GM19238 (cell line): ENCODE measurements around the gene MYORG.

Experiments
- DNase-seq: peaks from one replicate; pipeline ENCODE4 v3.0.0; 2011; ENCODE audit warnings: low spot score; ENCODE audit not compliant: insufficient read length

The MYORG gene

DNA sequence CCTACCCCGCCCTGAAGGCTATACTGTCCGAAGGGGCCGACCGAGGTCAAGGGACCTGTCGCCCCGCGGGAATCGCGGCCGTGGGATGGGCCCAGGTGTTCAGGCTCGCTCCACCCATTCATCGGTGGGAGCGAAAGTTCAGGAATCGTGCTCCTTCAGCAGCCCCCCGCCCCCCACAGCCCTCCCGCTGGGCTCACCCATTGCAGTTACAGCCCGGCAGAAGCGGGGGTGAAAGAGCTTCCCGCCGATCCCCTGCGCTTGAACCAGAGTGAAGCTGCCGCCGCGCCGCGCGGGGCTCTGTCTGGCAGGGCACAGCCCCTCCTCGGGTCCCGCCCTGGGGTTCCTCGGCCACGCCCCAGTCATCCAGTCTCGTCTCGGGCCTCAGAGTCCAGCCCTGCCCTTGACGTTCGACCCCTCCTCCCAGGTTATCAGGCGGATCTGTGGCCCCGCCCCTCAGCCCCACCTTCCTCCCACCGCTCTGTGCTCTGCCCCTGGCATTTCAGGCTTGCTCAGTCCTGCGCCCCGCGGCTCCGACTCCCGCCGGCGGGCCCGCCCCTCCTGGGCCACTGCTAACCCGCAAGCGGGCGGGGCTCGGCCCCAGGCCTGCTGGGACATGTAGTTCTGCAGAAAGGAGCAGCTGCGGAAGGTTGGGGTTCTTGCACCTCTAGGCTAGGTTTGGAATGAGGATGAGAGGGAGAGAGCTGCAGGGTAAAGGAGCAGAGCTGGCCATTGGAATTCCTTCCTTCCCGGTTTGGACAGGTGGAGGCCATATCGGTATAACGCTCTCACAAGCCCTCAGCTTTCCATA is at the start of gene MYORG:
TSS of gene MYORG (minus strand) at position 303 of the 808 bp plus-strand sequence. CDS start 3,955 bp downstream, outside the sequence.
- peak; percentile 96 for DNase-seq

DNA sequence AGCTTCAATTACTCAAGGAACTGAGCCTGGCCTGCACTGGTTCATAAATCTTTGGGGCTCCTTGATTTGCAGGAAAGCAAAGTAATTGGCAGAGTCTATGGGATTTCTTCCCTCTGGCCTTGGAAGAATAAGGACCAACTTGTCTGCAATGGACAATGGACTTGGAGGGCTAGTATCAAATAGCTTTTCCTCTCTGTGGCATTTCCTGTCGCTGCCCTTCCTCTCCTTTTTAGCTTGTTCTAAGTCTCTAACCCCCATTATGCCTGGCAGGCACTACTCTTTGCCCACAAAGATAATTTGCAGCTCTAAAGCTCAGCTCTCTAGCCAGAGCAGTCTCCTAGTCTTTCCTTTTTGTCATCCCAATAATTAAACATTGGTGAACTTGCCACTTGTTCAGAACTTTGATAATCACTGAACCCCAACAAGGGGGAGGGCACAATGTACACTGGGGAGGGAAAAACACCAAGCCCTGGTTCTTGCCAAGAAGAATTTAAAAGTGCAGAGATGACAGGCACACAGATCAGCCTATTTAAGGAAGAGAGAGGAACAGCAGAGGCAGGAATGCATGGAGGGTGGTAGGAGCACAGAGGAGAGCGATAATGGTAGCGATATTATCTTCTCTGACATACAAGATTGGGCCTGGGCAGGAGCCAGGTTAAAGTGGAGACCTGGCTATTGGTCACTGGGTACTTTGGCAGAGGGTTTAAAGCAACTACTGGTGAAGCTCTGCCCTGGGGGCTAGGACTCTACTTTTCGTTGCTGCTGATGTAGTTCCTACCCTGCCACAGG is 43.2 kb upstream of the MYORG start:
- no peak for DNase-seq

DNA sequence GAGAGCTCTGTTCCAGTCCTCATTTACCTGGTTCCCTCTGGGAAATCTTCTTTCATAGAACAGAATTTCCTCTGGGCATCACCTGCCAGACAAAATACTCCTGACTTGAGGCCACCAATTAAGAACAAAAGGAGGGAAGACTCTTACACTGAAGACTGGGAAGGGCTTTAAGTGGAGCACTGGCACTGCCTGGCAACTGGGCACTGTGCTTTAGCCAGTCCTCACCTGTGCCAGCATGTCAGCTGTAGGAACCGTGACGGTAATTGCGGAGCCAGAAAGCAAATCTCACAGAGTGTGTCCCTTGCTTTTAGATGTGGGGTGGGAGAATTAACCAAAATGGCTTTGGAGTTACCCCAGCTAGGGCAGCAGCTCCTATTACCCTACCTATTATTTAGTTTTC is 41.0 kb upstream of the MYORG start:
- DNase-seq = no peak

DNA sequence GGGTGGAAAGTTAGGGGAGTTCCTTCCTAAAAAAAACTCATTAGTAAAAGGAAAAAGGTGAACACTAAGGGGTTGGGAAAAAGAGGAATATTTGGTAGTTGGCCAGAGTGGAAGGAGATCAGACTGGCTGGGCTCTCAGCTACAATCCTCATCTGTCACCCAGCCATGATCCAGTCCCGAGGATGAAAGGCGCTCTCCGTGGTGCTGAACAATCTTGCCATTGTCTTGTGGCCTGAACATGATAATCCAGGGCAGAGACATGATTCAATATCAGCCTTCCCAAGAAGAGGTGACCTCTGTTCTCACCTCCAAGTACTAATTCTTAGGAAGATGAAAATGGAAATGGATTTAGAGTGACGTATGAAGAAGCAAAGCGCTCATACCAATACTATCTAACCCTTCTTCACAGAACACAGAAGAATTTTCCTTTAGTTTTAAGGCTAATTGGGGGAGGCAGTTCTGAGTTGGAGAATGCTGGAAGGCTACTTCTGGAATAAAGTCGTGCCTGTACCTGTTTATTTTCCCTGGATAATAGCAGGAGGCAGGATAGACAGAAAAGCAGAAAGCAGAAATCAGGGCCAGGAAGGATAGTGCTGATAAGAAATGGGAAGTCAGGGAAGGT is 36.6 kb upstream of the MYORG start:
- DNase-seq = peak; percentile 23

DNA sequence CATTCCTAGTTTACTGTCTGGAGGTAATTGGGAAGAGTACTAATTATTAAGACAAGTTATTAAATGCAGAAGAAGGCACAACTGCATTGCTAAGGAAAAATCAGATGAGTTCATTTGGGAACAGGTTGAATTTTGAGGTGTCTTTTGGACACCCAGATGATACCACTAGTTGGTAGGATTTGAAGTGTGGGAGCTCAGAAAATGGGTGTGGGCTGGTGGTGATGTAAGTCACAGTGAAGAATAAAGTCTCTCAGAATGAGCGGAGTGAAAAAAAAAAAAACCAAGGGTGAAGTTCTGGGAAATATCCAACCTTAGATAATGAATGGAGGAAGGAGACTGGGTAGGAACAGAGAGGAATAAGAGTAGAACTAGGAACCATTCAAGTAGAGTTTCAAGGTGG is 35.6 kb upstream of the MYORG start:
- DNase-seq = no peak

DNA sequence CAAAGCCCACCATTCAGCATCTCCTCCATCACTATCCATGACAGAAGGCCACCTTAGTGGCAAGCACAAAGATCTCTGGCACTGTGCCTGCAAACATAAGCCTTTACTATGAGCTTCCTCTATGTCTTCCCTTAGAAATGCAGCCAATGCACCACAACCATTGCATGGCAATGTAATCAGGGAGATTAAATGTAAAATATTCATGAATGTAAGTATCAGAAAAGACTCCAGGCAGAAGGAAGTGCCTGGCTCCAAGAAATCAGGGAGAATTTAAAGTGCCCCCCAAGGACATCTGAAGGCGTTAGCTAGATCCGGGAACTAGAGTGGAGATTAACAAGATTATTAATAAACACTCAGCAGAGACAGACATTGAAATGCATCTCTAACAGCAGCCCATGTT is 32.5 kb upstream of the MYORG start:
- no peak for DNase-seq

DNA sequence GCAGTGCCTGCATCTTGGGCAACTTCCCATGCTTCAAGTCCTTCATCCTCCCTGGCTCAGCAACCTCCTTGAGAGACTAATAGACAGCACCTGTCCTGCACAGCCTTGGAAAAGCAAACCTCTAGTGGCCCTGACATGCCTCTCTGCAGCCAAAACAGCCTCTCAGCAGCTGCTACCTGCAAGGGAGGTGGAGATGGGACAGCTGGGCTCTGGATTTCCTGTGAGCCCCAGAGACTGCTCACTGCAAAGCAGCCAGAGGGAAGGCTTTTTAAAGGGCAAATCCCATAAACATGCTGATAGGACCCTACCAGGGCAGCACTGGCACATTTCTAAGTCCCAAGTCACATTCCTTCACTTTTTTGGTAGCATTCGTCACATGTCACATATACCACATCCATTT is 31.5 kb upstream of the MYORG start:
- DNase-seq = no peak

DNA sequence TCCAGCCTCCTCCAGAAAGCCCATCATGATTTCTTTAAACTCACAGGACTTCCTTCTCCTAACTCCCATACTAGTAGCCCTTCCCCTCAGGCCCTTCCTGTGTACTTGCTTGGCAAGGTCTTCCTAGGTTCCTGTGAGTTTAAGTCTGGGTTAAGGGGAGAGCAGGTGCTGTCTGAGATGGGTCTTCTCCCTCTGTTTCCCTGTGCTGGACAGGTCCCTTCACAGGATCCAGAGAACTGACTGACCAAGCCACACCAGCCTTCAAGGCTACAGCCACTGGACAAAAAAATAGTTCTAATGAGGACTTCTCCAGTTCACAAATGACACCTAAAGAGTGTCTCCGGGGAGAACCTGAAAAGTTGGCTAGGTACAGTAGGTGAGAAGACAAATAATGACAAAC is 29.5 kb upstream of the MYORG start:
- no peak for DNase-seq

DNA sequence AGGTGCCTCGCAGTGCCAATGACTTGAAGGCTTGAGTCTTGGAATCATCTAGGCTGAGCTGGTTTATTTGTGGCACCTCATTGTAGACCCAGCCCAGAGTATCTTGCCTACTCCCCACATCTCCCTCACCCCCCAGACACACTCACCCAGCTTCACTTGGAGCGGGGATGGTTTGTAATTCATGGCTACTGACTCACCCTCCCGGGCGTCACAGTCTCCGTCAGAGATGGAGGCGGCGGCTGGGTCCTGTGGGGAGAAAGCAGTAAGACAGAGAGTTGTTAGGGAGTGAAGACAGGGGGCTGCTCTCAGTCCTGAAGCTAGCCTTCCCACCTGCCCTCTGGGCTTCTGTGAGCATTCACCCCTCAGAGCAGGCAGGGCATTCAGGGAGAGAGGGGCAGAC is 29.0 kb upstream of the MYORG start:
- no peak for DNase-seq

DNA sequence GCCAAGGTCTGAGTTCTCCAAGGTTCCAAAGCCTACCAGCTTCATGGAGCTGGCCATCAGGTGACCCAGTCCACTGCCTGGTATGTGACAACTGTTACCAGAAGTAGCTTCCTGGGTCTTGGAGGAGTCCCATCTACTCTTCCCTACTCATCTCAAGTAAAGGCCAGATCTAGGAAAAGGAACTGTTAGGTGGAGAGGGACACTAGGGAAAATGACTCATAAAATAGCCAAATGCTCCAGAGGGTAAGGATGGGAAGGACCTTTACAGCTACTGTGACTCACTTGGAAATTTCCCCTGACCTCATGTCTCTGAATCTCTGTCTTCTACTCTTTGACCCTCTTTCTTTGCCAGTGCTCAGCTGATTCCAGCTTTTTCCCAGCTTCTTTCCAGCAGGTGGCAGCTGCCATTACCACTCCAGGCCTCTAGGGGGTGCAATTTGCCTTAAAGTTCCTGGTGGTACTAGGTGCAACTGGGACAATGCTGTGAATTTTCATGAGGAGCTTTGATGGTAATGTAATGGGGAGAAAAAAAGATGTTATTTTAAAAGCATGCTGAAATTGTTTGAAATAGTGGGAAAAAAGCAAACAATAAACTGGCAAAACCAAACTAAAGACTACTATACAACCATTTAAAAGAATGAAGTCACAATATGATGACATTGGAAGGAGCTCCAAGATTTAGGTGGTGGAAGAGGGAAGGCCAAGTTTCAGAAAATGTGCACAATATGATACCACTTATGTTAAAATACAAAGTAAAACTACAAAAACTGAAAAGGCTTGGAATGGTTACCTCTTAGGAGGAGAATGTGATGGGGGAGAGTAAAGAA is 27.1 kb upstream of the MYORG start:
- DNase-seq = peak; percentile 27

DNA sequence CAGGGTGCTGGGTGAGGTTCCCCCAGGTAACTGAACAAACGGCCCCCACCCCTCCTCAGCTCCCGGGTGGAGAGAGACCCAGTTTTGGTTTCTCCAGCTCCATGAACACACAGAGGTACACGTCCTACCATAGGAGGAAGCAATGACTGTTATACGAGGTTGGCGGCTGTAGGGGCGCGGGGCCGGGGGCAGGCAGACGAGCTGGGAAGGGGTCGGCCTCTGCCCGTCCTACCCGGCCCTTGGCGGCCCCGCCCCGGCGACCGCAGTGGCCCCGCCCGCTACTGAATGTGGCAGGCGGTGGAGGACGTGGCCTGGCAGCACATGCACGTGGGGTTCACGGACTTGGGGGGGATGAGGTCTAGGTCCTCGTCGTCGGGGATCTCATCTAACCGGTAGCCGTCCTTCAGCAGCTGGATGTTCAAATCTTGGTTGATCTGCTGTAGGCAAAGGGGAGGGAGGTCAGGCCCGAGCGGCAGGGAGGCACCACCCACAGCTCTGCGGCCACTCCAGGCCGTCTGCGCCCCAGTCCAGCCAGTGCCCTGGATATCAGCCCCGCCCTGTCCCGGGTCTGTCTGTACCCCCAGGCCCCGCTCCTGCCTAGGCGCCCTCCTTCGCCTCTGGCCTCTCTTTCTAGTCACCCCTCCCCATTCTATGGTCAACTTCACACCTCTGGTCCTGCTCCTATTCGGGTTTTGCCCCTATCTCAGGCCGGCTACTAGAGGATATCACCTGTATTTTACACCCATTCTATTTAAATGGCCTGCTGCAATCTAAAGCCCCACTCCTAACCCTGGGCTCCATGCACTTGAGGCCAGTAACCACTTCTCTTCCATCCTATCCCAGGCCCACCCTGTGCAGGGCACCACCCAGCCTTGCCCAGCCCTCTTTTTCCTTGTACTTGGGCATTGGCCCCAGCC is 24.2 kb upstream of the MYORG start:
- DNase-seq = no peak

DNA sequence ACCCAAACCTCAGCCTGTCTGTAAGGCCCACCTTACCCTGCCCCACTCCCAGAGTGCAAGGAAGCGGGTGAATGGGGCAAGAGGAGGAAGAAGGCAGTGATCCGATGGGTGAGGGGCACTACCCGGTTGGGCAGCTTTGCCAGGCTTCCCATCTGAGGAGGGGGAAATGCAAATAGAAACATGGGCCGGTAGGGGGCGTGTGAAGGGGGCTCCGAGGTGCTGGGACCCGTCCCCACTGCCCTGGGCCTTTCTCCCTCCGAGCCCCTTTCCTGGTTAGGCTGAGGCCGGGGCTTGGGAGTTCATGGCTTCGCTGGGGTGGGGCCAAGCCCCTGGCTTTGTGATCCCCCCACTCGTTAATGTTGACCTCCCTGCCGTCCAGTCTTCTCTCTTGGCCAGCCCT is 23.6 kb upstream of the MYORG start:
- no peak for DNase-seq

DNA sequence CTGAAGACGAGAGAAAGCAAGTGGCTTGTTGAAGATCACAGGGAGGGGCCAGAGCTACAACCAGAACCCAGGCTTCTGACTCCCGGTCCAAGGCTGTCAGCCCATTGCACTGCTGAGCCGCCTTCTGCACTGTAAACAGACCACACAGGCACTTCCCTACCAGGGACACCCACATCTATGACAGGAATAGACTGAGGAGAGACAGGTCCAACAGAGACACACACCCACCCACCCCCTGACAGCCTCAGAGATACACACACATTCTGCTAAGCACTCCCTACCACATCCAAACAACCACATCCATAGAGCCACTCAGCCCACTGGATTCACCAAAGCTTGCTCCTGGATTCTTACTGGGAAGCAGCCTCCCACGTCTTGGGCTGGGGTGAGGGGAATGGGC is 23.0 kb upstream of the MYORG start:
- no peak for DNase-seq

DNA sequence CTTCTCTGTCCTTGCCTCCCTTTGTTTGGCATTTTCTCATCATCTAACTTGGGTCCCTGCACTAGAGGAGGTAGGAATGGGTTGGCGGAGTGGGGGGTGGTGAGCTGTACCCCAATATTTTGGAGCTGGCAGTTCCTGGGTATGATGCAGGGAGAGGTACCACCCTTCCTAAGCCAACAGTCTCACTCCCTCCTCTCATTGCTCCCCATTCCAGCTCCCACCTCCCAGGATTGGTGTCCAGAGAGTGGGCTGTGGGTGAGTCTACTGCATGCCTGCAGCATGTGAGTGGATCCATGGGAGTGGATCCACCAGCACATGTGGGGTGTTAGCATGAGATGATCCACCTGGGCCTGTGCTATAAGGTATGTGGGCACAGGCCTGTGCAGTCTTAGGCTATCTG is 22.2 kb upstream of the MYORG start:
- DNase-seq = no peak

DNA sequence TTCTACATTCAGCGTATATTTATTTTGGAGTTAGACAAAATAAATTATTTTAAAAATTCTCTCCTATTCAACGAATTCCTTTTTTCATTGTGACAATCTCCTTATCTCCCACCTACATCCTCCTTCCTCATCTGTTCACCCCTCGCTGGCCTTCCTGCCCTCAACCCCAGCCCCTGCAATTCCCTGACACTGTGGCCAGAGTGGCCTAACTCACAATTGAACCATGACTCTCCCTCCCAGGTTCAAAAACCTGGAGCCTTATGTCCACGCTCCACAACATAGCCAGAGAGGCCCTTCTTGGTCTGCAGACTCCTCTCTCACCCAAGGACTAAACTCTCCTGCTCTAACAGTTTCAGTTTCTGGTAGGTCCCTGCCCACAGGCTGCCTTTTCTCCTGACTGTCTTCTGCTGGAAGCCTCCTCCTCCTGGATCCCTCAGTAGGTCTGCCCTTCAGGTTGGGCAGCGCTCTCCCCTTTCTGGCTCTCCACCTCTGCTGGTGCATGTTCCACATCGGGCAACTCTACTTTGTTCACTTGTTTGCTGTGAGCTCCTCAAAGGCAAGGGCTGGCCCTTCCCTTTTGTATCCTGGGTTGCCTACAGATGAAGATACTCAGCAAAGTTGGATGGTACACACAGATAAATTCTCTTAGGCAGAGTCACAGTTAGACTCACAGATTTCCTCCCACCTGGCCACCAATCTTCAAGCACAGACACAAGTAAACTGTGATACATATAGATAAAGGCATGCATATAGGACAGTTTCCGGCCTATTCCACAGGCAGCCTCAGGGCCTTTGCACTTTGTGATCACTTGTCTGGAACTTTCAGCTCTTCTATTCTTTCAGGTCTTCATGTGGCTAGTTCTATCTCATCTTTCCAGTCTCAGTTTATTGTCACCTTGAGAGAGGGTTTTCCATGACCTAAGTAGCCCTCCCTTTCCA is 19.8 kb upstream of the MYORG start:
- DNase-seq = no peak

DNA sequence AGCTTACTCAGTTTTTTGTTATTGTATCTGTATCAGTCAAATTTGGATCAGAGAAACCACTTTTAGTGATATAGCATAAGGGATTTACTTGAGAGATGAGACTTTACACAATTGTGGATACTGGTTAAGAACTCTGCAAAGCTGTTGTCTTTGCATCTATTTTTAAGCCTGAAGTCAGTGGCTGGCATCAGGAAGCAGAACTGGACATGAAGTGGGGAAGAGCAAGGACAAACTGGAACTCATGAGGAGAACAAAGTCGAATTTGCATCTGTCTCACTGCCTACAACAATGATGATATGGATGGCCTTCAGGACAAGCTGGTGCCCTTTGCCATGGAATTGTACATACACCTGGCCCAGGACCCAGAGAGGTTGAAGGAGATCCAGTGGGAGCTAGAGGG is 15.8 kb upstream of the MYORG start:
- DNase-seq = no peak

DNA sequence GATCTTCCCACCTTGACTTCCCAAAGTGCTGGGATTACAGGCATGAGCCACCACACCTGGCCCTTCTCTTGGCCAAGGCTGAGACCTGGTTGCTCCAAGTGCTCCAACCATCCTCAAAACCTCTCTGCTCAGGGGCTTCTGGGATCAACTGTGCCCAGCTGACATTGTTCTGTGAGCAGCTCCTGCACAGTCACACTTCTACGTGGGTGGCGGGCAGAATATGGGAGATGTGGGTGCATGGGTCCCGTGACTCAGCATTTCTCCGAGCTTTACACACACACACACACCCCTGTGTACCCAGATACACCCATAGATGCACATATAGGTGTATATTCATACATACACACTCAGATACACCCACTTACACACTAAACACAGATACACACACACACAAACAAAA is 10.5 kb upstream of the MYORG start:
- DNase-seq = no peak

DNA sequence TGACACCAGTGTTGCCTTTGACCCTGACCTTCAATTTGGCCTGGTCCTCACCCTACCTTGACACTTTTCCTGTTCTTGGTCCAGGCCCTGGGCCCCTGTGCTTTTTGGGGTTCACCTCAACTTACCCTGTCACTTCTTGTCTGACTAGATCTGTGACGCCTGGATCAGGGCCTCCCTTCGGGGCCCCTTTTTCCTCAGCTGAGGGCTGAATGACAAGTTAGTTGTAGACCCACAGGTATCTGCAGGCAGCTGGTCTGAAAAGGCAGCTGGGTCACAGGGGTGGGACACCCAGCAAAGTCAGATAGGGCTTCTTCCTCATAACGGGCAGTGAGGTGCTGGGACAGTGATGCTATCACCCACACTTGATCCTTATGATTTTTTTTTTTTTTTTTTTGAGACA is 10.0 kb upstream of the MYORG start:
- no peak for DNase-seq

DNA sequence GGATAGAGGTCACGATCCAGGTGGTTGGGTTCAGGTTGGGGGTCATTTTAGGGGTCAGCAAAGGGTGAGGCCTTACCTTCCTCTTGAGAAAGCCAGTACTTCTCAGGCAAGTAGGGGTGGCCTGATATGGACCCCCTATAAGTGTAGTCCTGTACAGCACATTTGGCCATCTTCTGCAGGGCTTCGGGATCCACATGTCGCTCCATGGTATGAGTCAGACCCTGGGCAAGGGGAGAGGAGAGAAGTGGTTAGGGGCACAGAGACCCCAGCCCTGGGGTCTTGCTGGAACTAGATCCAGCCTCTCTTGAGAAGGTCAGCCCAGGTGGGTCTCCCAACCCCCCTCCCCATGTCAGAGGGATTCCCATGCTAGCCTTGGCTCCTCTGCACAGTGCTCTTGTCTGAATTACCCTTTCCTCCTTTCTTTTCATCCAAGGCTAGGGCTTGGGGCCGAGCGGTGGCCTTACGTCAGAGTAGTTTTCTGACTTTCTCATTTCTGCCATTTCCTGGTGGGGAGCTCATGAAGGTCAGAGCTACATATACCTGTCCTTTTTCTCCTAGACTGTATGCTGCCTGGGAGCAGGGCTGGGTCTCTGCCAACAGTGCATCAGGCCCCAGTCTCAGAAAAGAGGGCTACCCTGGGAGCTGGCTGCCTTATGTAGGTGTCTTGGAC is 9.0 kb upstream of the MYORG start:
- no peak for DNase-seq
